Activated gamma-delta T cell treated with anti-CD3 and anti-CD28 coated beads, Interleukin-2, amount 50 U/mL, for 16 hours (primary cell): ENCODE measurements around the gene YAF2.

Experiments
- DNase-seq: peaks from one replicate; pipeline ENCODE4 v3.0.0-alpha.2; 2020; ENCODE audit warnings: low read depth

The YAF2 gene, protein sequence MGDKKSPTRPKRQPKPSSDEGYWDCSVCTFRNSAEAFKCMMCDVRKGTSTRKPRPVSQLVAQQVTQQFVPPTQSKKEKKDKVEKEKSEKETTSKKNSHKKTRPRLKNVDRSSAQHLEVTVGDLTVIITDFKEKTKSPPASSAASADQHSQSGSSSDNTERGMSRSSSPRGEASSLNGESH

DNA sequence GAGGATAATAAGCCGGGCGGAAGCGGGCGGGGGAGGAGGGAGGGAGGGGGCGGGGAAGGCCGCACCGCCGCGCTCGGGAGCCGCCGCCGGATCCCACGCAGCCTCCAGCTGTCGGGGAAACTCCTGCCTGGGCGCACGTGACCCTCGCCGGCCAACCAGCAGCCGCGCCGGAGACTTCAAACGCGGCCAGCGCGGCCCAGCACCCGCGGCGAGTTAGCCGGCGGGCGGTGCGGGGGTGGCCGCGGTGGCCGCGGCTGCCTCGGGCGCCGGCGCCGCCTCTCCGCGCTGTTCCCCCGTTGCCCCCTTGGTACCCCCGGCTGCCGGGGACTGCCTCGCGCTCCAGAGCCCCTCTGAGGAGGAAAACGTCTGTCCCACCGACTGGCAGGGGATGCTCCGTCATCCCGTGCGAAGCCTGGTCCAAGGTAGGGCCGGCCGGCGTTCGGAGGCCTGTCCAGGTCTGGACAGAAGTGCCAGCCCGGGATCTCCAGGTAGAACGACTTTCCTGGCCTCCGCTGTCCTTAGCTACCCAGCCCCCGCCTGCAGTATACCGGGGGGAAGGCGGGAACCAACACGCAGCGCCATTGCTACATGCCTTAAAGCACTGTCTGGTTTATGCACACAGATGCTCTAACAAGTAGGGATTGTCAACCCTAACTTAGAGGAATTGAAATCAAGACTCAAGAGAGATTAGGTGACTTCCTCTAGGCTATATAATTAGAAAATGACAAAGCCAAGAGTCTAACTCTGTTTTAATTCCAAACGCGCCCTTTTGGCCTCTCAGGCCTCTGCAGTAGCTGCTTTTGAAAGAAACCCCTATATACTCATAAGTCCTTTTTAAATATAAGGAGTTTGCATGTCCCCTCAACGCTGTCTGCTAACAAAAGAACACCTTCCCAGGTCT is at the start of gene YAF2:
Gene YAF2 (minus strand): TSS at position 9 of the 901 bp plus-strand sequence. CDS start 68 bp downstream, outside the sequence.
- peak; percentile 82 for DNase-seq

DNA sequence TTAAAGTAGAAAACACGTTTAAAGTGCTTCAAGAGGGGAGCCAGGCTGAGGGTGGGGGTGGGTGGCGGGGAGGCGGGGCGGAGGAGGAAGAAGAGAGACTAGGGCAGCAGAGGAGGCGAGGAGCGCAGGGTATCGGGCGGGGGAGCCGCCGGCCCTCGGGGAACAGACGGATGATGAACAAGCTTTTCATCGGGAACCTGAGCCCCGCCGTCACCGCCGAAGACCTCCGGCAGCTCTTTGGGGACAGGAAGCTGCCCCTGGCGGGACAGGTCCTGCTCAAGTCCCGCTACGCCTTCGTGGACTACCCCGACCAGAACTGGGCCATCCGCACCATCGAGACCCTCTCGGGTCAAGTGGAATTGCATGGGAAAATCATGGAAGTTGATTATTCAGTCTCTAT is 48.7 kb upstream of the YAF2 start:
- DNase-seq, result no peak

DNA sequence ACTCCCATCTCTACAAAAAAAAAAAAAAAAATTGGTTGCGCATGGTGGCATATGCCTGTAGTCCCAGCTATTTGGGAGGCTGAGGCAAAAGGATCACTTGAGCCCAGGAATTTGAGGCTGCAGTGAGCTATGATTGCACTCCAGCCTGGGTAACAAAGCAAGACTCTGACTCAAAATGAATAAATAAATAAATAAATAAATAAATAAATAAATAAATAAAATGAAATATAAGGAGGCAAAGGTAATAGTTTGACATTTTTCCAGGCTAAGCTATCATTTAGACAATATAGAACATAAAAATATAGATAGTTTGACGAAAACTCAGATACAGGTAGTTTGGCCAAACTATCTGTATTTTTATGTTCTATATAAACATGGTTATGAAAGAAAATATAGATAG is 47.4 kb upstream of the YAF2 start:
- no peak for DNase-seq

DNA sequence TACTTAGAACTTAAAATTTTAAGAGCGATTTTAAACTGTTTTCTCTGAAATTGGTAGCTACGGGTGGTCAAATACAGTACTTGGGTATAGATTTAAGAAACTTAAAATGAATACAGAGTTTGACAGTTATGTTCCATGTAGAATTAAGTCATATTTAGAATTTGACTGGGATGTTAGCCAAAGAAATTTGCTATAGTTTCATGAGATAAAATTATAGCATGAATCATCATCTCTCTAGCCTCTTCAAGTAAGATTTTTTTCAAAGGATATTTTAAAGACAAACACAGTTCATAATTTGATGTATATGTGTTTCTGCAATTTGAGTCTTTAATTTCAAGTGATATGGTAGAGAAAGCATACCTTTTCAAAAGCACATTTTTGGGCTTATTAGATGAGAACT is 46.8 kb upstream of the YAF2 start:
- no peak for DNase-seq

DNA sequence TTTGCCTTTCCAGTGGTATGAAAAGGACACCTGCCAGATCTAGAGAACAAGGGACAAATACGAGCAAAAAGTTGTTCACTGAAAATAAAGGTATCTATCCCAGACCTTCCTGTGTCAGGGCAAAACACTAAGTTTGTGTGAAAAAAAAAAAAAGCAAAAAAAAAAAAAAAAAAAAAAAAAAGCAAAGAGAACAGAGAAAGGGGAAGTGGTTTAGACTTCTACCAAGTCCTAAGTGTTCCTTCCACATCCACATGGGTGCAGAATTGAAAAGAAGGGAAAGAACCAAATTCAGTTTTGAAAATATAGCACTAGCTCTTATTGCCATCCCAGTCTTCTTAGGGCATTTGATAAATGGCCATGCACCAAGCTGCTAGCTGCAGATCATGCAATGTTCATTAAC is 46.1 kb upstream of the YAF2 start:
- no peak for DNase-seq

DNA sequence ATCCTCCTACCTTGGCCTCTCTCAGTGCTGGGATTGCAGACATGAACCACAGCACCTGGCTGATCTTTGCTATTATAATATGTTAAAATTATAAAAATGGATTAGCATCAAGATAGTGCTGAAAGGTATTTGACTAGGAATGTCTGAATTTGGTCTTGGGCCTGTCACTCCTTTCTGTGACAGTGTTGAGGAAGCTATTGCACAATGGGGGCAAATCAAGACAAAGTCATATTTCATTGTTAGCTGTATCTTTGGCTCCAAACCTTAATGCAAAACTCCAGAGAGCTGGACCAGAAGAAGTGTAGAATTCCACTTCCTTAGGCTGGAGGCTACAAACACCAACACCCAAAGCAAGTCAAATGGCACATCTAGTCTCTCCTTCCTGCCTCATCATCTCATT is 45.7 kb upstream of the YAF2 start:
- no peak for DNase-seq

DNA sequence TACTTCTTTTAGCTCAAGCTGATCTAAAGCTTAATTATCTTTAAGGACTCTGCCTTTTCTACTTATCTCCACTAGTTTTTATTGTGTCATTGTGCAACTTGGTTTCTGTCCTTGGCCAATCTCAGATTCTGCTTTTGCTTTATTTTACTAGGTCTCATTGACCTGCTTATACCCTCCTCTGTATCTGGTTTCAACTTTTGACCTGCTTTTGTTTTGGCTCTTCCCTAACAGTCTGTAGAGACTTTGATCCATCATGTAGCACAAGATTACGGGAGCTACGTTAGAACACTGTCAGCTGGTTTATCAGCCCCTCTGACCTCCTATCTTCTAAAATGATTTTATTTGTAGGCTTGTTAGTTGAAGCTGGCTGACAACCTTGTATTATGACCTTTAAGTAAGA is 44.2 kb upstream of the YAF2 start:
- DNase-seq, result no peak

DNA sequence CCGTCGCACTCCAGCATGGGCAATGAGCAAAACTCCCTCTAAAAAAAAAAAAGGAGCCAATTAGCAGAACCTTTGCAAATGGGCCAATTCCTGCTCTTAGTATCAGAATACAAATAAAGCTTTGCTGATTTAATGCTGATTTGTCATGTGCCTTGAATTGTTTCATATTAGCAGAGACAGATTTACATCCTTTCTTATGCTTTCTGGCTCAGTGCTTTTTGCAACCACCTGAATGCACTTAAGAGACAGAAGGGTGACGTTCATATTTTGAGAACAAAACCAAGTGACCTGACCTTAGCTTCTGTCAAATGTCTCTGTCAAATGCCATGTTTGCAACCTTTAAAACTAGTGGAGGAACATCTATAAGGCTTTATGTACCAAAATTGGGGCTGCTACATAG is 43.8 kb upstream of the YAF2 start:
- DNase-seq, result no peak

DNA sequence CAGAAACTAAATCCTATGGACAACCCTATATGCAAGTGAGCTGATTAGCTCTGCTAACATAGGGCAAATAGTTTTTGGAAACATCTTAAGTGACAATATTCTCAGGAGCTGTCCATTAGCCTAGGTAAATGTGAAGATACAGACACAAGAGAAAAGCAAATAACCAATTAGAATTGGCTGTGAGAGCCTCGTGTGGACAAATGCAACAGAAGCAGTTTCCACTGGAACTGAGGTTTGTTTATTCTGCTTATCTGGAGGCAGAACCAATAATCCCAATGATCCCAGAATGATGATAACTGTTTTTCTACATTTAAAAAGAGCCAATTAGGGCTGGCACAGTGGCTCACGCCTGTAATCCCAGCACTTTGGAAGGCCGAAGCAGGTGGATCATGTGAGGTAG is 43.2 kb upstream of the YAF2 start:
- DNase-seq, result no peak

DNA sequence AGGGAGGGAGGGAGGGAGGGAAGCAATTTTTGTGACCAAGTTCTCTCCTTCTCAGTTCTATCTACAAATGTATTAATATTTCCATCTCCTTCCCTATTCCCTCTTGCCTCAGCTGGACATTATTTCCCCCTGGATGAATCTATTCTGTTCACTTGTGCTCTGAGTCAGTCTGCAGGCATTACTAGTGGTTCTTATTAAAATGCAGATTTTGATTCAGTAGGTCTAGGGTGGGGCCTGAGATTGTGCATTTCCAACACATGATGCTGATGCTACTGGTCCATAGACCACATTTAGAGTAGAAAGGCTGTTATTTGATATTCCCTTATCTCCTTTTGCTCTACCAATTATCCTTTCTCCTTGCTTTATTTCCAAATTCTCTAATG is 40.1 kb upstream of the YAF2 start:
- no peak for DNase-seq

DNA sequence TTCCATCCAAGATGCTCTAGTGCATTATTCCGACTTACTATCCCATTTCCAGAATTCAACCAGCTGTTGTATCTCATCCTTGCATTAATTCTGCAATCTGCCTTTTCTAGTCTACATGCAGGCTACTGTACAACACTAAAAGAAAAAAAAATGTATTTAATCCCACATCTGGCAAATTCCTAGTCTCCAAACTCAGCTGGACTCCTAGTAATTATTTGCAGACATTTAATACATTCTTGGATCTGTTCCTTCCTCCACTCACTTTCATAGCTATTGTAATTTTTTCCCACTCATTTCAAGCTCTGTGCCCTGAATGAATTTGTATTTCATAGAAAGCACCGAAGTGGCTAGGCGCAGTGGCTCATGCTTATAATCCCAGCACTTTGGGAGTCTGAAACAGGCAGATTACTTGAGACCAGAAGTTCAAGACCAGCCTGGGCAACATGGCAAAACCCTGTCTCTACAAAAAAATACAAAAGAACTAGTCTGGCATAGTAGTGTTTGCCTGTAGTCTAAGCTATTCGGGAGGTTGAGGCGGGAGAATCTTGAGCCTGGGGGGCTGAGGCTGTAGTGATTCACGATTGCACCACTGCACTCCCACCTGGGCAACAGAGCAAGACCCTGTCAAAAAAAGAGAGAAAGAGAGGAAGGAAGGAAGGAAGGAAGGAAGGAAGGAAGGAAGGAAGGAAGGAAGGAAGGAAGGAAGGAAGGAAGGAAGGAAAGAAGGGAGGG is 39.5 kb upstream of the YAF2 start:
- DNase-seq, result no peak

DNA sequence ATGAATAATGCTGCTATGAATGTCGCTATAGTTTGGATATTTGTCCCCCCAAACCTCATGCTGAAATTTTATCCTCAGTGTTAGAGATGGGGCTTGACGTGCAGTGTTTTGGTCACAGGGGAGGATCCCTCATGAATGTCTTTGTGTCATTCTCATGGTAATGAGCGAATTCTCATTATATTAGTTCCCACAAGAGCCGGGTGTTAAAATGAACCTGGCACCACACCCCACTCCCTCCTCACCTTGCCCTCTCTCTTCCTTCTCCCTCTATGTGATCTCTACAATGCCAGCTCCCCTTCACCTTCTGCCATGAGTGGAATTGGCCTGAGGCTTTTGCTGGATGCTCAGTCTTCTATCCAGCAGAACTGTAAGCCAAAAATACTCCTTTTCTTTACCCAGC is 37.5 kb upstream of the YAF2 start:
- DNase-seq, result no peak

DNA sequence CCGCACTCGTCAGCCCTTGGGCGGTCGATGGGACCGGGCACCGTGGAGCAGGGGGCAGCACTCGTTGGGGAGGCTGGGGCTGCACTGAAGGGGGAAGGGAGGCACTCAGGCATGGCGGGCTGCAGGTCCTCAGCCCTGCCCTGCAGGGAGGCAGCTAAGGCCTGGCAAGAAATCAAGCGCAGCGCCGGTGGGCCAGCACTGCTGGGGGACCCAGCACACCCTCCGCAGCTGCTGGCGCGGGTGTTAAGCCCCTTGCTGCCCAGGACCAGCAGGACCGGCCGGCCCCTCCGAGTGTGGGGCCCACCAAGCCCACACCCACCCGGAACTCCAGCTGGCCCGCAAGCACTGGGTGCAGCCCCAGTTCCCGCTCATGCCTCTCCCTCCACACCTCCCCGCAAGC is 35.7 kb upstream of the YAF2 start:
- DNase-seq, result no peak

DNA sequence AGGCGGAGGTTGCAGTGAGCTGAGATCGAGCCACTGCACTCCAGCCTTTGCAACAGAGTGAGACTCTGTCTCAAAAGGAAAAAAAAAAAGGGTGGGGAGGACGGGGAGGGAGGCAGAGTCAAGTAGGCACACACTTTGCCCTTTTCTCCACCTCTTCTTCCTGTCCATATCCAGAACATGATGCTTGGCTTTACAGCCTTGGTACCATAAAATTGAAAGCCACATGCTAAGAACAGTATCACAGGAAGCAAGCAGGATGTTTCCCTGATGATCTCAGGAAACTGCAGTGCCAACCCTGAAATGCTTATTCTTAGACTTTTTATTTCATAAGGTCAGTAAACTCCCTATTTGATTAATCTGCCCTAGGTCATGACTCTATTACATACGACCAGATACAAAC is 32.5 kb upstream of the YAF2 start:
- no peak for DNase-seq

DNA sequence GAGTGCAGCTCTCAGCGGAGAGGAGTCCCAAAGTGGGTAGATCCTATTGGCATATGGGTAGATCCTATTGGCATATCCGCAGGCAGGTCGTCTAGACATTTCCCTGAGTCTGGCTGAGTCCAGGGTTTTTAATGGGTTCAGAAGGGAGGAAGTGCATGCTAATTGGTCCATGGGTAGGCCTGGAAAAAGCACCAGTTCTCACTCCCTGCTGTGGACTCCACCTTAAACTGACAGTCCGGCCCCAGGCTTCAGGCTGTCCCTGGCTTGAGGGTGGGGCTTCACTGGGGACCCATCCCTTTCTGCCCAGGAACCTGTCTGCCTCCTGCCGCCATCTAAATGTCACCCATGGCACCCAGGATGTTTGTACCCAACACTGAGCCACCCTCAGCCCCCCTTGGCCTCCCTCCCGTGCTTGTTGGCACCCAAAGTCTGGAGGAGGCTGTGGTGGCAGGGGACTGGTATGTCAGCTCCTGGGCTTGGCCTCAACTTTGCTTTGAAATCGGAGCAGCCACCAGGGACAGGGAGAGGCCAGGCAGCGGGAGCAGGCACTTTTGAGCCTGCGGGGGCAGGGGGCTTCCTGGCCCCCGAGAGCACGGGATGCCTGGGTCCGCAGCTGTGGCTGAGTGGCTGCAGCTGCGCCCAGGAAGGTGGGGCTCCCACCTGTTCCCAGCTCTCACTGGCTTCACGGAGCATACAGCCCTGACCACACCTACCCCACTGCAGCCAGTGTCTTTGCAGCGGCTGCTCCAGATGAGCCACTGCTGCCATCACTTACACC is 29.6 kb upstream of the YAF2 start:
- no peak for DNase-seq

DNA sequence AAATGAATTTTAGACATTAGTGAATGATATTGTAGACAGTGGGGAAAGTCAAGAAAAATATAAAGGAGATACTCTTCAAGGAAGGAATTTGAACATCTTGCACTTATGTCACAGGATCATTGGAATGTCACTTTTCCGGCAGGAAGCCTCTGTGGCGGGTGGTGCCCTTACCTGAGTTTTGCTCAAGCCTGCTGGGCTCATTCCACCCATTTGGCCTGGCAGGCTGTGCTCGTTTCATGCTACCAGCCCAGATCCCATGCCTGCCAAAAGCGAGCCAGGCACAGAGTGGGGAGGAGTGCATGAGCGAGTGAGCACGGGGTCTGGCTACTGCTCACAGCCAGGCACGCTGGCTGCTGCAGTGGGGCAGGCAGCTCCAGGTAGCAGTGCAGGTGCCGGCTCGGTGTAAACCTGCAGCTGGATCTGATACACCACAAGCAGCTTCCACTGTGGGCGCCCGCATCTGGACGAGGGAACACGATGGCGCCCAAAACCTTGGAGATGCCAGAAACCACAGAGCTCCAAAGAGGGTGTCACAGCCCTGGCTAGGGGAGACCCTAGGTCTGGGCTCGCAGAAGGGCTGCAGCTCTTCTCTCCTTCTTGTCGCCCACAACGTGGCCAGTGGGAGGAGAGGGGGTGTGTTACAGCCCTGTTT is 28.7 kb upstream of the YAF2 start:
- DNase-seq, result no peak

DNA sequence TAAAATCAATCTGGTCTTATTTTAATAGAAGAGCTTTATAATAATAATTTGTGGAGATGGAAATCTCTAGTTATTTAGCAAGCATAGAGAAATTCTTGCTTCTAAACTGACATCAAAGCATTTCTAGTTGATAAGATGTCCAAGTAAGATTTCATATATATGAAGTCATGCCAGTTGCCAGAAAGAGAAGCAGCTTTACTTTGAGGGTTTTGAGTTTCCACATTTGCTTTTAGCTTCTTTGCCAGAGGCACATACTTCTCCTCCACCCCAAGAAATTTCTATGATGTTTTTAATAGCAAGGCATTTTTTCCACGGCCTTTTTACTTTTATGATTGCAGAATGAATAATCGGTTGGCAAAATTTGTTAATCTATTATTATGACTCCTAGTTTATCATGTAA is 24.2 kb upstream of the YAF2 start:
- no peak for DNase-seq

DNA sequence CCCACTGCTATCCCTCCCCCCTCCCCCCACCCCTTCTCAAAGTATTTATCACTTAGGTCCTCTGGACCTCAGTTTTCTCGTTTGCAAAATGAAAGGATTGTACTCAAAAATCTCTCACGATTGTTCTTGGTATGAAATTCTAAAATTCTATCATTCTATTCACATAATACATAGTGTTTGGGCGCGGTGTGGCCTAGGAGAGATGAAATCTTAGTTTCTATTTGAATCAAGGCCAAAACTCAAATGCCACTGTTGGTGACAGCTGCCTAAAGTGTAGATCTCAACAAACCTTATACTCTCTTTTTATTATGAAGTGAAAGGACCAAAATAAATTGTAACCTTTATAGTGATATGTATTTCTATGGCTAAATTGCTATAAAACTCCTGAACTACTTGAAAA is 23.7 kb upstream of the YAF2 start:
- no peak for DNase-seq

DNA sequence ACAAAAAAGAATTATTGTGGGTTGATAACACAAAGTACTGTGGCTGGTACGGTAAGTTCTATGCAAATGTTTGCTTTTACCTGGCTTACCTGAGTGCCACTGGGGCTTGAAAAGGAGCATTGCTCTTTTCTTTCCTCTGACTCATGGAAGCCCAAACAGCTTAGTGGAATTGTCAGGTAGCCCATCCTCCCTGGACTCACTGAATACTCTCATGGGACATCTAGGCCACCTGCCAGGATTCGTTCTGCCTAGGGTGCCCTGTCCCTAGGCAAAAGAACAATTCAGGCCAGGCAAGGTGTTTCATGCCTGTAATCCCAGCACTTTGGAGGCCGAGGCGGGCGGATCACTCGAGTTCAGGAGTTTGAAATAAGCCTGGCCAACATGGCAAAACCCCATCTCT is 22.5 kb upstream of the YAF2 start:
- DNase-seq, result no peak

DNA sequence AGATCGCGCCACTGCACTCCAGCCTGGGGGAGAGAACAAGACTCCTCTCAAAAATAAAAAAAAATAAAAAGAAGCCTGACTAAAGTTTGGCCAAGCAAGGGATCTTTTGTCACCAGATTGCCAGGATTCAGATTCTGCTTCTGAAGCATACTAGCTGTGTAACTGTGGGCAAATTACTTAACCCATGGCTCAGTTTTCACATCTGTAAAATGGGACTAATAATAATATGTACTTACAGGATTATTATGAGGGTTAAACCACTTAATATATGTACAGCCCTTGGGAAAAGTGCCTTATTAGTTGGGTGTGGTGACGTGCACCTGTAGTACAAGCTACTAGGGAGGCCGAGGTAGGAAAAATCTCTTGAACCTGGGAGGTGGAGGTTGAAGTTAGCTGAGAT is 21.7 kb upstream of the YAF2 start:
- DNase-seq, result no peak

DNA sequence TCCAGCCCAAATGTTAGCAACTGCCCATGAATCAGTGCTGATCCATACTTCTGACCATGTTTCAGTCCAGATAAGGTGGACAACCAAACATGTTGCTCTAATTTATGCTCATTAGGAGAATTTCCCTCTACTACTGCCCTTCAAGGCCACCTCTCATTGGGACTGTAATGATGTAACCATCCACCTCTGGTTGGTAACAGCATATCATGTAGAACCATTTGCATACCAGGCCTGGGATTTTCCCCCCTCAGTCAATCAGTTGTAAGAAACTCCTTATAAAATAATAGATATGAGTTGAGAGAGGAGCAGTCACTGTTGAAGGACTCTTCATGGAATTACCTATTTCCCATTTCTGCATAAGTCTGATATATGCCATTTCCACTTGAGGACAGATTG is 17.8 kb upstream of the YAF2 start:
- DNase-seq, result no peak
